Fibroblast of skin of scalp (primary cell): ENCODE data around the gene SBK2.
A peak's percentile ranks its signal among the peaks of the same experiment; 100 is the strongest.

Experiments
- DNase-seq: peaks from one replicate; pipeline ENCODE4 v3.0.0-alpha.2; 2013

Gene SBK2

GRCh38 chr19:55554302-55554701 lies 17.4 kb upstream of the SBK2 start:
- DNase-seq = no peak

DNA sequence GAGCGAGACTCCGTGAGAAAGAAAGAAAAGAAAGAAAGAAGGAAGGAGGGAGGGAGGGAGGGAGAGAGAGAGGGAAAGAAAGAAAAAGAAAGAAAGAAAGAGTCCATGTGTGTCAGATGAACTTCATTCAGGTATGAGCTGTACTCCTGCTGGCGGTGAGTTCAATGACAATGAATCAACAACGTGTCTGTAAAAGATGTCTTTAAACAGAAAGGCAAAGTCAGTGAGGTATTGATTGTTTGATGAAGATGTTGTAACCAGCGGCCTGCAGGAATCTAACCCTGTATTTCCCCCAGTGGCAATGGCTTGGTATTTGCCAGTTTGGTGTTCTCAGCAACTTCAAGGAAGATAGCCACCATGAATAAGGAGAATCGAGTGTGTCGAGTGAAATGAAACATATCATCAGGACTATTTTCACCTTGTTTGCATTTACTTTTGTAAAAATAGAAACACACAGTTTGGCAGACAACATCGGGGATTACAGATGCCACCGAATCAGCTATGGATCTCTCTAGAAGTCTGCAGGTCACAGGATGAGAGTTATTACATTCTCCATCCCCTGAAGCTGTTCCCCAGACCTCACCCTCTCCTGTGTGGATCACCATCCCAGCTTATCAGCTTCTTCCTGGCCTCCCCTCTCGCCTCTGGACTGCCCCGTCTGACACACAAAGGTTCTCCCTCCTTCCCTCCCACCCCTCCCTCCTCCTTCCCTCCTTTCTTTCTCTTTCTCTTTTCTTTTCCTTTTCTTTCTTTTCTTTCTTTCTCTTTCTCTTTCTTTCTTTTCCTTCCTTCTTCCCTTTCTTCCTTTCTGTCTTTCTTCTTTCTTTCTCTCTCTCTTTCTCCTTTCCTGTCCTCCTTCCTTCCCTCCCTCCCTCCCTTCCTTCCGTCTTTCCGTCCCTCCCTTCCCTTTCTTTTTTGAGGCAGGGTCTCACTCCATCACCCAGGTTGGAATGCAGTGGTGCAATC lies 16.6 kb upstream of the SBK2 start:
- no peak for DNase-seq

DNA sequence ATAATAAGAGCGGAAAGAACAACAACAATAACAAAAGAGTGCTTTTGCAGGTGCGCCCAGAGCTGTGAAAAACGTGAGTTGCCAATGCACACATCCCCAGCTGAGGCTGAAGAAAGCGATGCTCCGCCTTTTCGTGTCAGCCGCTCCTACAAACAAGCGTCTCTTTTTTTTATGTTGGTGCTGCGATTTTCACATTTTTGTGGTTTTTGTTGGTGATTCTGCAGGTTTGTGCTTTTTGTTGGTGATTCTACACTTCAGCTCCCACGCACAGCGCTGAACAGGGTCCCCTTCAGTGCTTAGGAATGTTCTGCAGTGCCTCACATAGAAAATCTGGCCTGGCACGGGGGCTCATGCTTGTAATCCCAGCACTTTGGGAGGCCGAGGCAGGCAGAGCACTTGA lies 15.7 kb upstream of the SBK2 start:
- peak; percentile 92 for DNase-seq

DNA sequence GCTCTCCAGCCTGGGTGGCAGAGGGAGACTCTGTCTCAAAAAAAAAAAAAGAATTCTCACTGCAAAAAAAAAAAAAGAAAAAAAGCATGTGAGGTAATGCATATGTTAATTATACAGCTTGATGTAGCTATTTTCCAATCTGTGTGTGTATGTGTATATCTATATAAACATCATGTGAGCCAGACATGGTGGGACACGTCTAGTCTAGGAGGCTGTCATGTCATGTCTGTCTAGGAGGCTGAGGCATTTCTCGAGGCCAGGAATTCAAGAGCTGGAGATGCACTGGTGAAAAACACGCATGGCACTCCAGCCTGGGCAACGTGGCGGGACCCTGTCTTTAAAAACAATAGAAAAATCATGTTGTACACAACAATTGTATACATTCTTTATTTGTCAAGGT lies 15.3 kb upstream of the SBK2 start:
- peak; percentile 20 for DNase-seq

DNA sequence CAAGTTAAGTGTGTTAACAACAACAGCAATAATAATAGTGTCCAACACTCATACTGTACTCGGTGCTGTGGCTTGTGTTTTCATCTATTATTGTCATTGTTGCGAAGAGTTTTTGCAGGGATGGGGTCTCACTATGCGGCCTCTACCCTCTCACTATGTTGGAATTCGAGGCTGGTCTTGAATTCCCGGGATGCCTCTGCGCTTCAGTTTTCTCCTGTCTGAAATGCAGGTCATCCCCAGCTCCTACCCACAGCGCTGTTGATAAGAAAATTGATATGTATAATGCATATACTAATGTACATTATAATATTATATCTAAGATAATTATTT lies 13.4 kb upstream of the SBK2 start:
- peak; percentile 39 for DNase-seq

DNA sequence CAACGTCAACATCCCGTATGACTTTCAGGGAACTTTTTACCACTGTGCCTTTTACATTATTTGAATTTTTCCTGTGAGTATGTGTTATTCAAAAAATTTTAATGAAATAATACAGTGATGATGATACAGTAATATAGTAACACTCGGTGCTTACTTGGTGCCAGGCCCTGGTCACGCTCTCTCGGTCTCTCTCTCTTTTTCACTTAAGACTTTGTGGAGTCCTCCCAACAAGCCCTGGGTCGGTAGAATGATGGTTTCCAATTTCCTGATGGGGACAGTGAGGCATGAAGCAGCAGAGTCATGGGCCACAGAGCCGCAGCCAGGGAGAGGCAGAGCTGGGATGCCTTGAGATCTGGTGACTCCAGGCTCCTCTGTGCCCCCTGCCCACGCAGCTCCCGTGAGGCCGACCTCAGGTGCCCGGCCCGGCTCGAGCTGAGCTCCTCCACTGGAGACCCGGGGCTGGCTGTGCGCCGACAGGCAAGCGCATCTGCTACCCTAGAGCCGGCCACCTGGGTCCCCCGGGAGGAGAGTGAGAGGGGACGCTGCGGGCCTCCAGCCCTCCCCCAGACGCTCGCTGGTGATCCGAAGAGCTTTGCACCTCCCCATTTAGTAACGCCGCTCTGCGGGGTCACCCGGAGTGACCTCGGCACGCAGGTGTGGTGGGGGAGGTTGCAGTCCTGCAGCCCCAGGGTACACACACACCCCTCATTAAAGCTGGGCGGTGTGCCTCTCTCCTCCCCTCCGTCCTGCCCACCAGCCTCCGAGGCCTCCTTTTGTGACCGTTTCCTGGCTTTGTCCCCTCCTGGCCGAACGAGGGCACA lies 12.8 kb upstream of the SBK2 start:
- peak; percentile 95 for DNase-seq

- peak; percentile 61 for DNase-seq
Measured at GRCh38 chr19:55546822-55547614, 10.1 kb upstream of the SBK2 start.

DNA sequence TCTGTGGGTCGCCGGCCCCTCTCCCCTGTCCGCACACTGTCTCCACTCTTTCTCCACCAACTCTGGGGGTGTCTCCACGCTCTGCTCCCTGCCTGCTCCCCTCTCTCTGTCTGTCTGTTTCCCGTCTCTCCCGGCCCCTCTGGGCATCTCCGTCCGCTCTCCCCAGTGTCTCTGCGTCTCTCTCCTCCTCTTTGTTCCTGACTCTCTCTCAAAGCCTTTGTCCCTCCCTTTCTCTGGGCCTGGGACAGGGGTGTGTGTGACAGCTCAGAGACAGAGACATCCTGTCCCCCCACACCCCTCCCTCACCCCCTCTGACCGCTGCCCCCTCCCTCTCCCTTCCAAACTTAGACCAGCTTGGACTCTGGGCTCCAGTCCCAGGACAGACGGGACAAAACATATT lies 9.1 kb upstream of the SBK2 start:
- no peak for DNase-seq

GRCh38 chr19:55545443-55545842 lies 8.5 kb upstream of the SBK2 start, which contains the start of gene SBK3:
TSS of gene SBK3 (minus strand) at chr19:55545543. CDS start at chr19:55545543, 0 bp downstream.
- no peak for DNase-seq

DNA sequence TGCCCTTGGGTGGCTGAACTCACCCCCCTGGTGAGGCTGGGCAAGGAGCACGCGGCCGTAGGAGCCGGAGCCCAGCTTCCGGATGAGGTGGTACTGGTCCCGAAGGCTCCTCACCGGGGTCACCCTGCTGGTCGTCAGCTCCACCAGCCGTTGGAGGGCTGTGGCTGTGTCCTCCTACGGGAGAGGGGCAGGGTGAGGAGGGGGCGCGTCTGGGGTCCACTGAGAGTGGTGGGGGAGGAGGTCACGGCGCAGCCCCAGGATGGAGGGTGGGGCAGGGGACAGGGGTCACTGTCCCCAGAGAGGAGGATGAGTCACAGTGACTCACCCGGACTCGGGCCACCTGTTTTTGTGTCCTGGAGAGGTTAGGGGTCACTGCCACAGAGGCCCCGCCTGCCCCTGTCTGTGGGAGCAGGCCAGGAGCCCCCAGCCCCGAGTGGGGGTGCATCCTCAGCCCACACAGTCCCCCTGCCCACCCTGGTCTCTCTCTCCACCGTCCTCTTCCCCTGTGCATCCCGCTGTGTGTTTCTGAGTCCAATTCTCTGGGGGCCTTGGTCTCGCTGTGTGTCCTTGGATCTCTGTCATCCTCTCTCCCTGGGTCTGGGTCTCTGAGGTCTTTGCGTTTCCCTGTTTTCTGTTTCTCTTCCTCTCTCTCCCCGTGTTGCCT lies 8.0 kb upstream of the SBK2 start:
- DNase-seq = no peak

DNA sequence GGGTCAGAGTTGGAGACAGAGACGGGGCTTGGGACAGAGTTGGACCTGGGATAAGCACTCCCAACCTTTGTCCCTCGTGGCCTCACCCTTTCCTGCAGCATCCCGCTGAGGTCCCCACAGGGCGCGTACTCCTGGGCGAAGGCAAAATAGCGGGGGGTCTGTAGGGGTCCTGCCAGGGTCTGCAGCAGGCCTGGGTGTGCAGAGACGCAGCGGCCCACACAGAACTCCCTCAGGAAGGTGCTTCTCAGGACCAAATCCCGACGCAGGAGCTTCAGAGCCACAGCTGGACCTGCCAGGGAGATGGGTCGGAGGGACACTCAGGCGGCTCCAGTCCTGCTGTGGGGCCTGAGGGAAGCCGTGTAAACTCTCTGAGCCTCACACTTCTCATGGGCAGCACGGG lies 7.1 kb upstream of the SBK2 start:
- no peak for DNase-seq

DNA sequence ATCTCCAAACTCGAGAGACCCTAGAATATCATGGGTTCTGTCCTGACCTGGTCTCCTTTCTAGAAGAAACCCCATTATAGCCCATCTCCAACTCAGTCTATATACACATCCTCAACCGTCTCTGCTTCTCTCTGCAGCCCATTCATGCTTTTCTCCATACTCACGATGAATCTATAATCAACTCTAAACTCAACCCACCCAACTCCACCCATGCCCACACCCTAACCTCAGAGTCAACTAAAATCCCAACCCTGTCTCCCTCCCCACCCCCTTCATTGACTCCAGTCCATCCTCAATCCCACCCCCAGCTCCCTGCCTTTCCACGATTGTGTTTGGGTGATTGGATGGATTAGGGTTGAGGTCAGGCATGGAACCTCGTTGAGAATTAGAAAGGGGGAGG lies 6.6 kb upstream of the SBK2 start:
- DNase-seq = no peak

GRCh38 chr19:55542292-55542855 lies 5.4 kb upstream of the SBK2 start:
- DNase-seq = no peak

- no peak for DNase-seq
Measured at GRCh38 chr19:55541091-55541490, 4.2 kb upstream of the SBK2 start.

GRCh38 chr19:55540619-55541018 lies 3.7 kb upstream of the SBK2 start:
- DNase-seq = no peak

GRCh38 chr19:55539090-55539984 lies 2.4 kb upstream of the SBK2 start:
- DNase-seq = no peak

GRCh38 chr19:55538132-55538531 lies 1.2 kb upstream of the SBK2 start:
- no peak for DNase-seq

GRCh38 chr19:55537741-55538111 lies 793 bp upstream of the SBK2 start:
- DNase-seq = peak; percentile 31

- no peak for DNase-seq
Measured at GRCh38 chr19:55536366-55536765, 567 bp downstream of the SBK2 start.

GRCh38 chr19:55535965-55536350 lies 975 bp downstream of the SBK2 start:
- no peak for DNase-seq
